Gastroesophageal sphincter (tissue), 4 donors: Measurements from ENCODE around the gene EME2. TPM values are rescaled to one million over a fixed set of nuclear protein-coding genes. Genes with fewer than 3 reads are reported as not detected.

Experiments used
- ATAC-seq: fragments of 150-250 bp; one replicate; pipeline ENCODE4 v1.9.1; 2016; ENCODE audit warnings: mild to moderate bottlenecking, moderate library complexity
- H3K27ac ChIP-seq, 4 donors: fragments of 200-600 bp; sonication (generic) in 3 of 4; 1 replicate in 3 of 4; 2 replicates in 1 of 4; pipeline ENCODE4 v1.5.1; 2016 to 2019
- H3K27me3 ChIP-seq: fragments of 200-600 bp; sonication (generic); one replicate; pipeline ENCODE4 v1.5.1; 2019
- H3K36me3 ChIP-seq, 2 donors: fragments of 200-600 bp; sonication (generic); one replicate each; pipeline ENCODE4 v1.5.1; 2019; ENCODE audit warnings: control low read depth in 1 of 2
- H3K4me1 ChIP-seq, 3 donors: fragments of 200-600 bp; sonication (generic); 1 replicate in 2 of 3; 2 replicates in 1 of 3; pipeline ENCODE4 v1.5.1; 2016 to 2019; ENCODE audit warnings: control low read depth in 2 of 3
- H3K4me3 ChIP-seq, 2 donors: fragments of 200-600 bp; sonication (generic); one replicate each; pipeline ENCODE4 v1.5.1; 2019; ENCODE audit warnings: mild to moderate bottlenecking in 1 of 2, moderate library complexity in 1 of 2
- H3K9me3 ChIP-seq, 3 donors: fragments of 200-600 bp; sonication (generic); one replicate each; pipeline ENCODE4 v1.5.1; 2017 to 2019; ENCODE audit warnings: control low read depth in 2 of 3
- CTCF ChIP-seq, 4 experiments: fragments of 200-600 bp in 2 of 4; fragments of 450-650 bp in 2 of 4; sonication (generic) in 1 of 4; IDR thresholded peaks; one replicate each; pipeline ENCODE4 v1.5.1; 2017 to 2019; ENCODE audit warnings: antibody characterized with exemption in 4 of 4, mild to moderate bottlenecking in 2 of 4, moderate library complexity in 2 of 4
- EP300 ChIP-seq: sonication (generic); formaldehyde crosslinking; IDR thresholded peaks from one replicate; pipeline ENCODE4 v1.6.1; 2017; ENCODE audit warnings: antibody characterized with exemption, mild to moderate bottlenecking
- POLR2A ChIP-seq, 2 donors: fragments of 450-650 bp; IDR thresholded peaks; one replicate each; pipeline ENCODE4 v1.6.1; 2017; ENCODE audit warnings: antibody characterized with exemption in 2 of 2, mild to moderate bottlenecking in 2 of 2, moderate library complexity in 1 of 2
- POLR2AphosphoS5 ChIP-seq: sonication (generic); formaldehyde crosslinking; IDR thresholded peaks from one replicate; pipeline ENCODE4 v1.6.1; 2017; ENCODE audit warnings: antibody characterized with exemption
- WGBS, 2 donors: methylation state at CpG; one replicate each; pipeline ENCODE4 v1.1.5; 2018; ENCODE audit warnings: low coverage in 1 of 2; 5-methylcytosine and 5-hydroxymethylcytosine counted together
- total RNA-seq, 4 donors: library from RNA; depleted of rRNA; stranded (reverse); fragments of >200 nt; gene quantifications; one replicate each; pipeline ENCODE4 v1.1.0, GENCODE V29; 2016

EME2 gene, protein sequence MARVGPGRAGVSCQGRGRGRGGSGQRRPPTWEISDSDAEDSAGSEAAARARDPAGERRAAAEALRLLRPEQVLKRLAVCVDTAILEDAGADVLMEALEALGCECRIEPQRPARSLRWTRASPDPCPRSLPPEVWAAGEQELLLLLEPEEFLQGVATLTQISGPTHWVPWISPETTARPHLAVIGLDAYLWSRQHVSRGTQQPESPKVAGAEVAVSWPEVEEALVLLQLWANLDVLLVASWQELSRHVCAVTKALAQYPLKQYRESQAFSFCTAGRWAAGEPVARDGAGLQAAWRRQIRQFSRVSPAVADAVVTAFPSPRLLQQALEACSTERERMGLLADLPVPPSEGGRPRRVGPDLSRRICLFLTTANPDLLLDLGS
- total RNA-seq, result 10 to 100 TPM in 1 of 4 donors, 1 to 10 TPM in 3; 4.6 to 20.4 (median 7.7) TPM

DNA sequence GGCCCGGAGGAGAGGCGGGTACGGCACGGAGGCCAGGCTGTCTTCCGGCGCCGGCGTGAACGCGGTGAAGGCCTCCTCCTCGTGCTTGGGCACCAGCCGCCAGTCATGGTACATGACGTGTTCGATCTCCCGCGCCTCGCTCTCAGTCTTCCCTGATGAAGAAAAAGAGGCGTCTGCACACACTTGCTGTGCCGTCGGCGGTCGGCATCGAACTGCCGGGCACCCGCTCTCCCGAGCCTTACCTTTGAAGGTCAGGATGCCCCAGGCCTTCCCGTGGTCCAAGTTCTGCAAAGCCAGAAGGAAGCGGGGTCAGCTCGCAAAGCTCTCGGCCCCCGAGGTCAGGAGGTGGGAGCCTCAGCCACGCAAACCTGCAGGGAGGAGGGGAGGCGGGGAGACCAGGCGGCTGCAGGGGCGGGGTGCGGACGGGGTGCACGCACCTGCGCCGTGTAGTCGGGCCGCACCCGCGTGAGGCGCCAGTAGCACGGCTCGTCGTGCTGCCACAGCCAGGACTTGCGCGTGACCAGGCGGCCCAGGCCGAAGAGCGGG lies at the start of gene EME2:
TSS of gene EME2 (plus strand) at position 449 of the 546 bp plus-strand sequence. CDS start 418 bp downstream, outside the sequence.
- Histone ChIP-seq H3K9me3 (no peaks in the 10 kb centered on the region), H3K4me1 (peaks cover 0 to 66% (median 27%) of the 10 kb centered on the region in 3 donors), H3K27ac (peak within 1 kb of the TSS; percentile 48 to 99 (median 97)), H3K36me3 (peaks cover 0 to 53% of the 10 kb centered on the region in 2 donors), H3K4me3 (peak within 1 kb of the TSS; percentile 71 to 84), H3K27me3 (no peaks in the 10 kb centered on the region)
- no peak for TF ChIP-seq EP300
- no peak for TF ChIP-seq CTCF (IDR thresholded peaks at IDR 0.05)
- no peak for TF ChIP-seq POLR2A (IDR thresholded peaks at IDR 0.05)
- no peak for TF ChIP-seq POLR2AphosphoS5
- ATAC-seq, result no peak
- WGBS, 2 donors, result 0% methylated on average over 2 of the region's 53 CpGs; no CpG with 5 or more reads in 1 of the 2 donors

- TF ChIP-seq POLR2A (IDR thresholded peaks at IDR 0.05), result no peak
- TF ChIP-seq CTCF (IDR thresholded peaks at IDR 0.05), result peak in 3 of 4 experiments; percentile 54 to 71 (median 58)
- TF ChIP-seq EP300, result no peak
- Histone ChIP-seq H3K27me3 (no peaks in the 10 kb centered on the region), H3K27ac (peak overlapping the region in 3 of 4 donors; percentile 2 to 71 (median 58)), H3K4me3 (no peak overlapping the region), H3K36me3 (peaks cover 0 to 43% of the 10 kb centered on the region in 2 donors), H3K9me3 (no peaks in the 10 kb centered on the region), H3K4me1 (peaks cover 0 to 45% (median 9%) of the 10 kb centered on the region in 3 donors)
- ATAC-seq, result no peak
- 39 to 41% methylated on average over 4 of the region's 6 CpGs for WGBS, 2 donors
Observed at GRCh38 chr16:1723450-1724147, 49.0 kb upstream of the EME2 start.

GRCh38 chr16:1724491-1724890 lies 48.1 kb upstream of the EME2 start:
- Histone ChIP-seq H3K27me3 (no peaks in the 10 kb centered on the region), H3K4me1 (peaks cover 0 to 42% (median 9%) of the 10 kb centered on the region in 3 donors), H3K4me3 (no peak overlapping the region), H3K9me3 (no peaks in the 10 kb centered on the region), H3K27ac (no peak overlapping the region), H3K36me3 (peaks cover 0 to 52% of the 10 kb centered on the region in 2 donors)
- WGBS, 2 donors, result 40 to 89% methylated on average over 1 to 5 of the region's 12 CpGs
- ATAC-seq, result no peak
- no peak for TF ChIP-seq CTCF (IDR thresholded peaks at IDR 0.05)
- TF ChIP-seq POLR2AphosphoS5, result no peak
- no peak for TF ChIP-seq EP300
- TF ChIP-seq POLR2A (IDR thresholded peaks at IDR 0.05), result no peak

GRCh38 chr16:1726661-1727502 lies 45.7 kb upstream of the EME2 start:
- Histone ChIP-seq H3K36me3 (peaks cover 0 to 75% of the 10 kb centered on the region in 2 donors), H3K4me3 (no peak overlapping the region), H3K9me3 (no peaks in the 10 kb centered on the region), H3K27me3 (no peaks in the 10 kb centered on the region), H3K27ac (no peak overlapping the region), H3K4me1 (peaks cover 0 to 29% (median 5%) of the 10 kb centered on the region in 3 donors)
- 100% methylated on average over 1 of the region's 32 CpGs; no CpG with 5 or more reads in 1 of the 2 donors for WGBS, 2 donors
- TF ChIP-seq POLR2AphosphoS5, result no peak
- no peak for TF ChIP-seq EP300
- TF ChIP-seq CTCF (IDR thresholded peaks at IDR 0.05), result no peak
- no peak for TF ChIP-seq POLR2A (IDR thresholded peaks at IDR 0.05)
- ATAC-seq, result no peak
